Bronchial epithelial cell (primary cell): ENCODE measurements around the gene COL4A1. TPM values are rescaled to one million over a fixed set of nuclear protein-coding genes. Genes with fewer than 3 reads are reported as not detected.

ENCODE experiments used
- DNase-seq: peaks from one replicate; pipeline ENCODE4 v3.0.0-alpha.2; 2010; ENCODE audit warnings: low read depth
- FAIRE-seq: peaks from 2 replicates; lab custom pipeline; 2011; peaks lifted over from hg19 to GRCh38; lab: Jason Lieb, UNC
- H3K27me3 ChIP-seq: 2 replicates; pipeline ENCODE4 v1.5.1; 2011; ENCODE audit warnings: low read length; ENCODE audit not compliant: control insufficient read depth, insufficient read depth
- H3K36me3 ChIP-seq: 2 replicates; pipeline ENCODE4 v1.5.1; 2011; ENCODE audit warnings: low read length; ENCODE audit not compliant: control insufficient read depth, insufficient read depth
- H3K4me3 ChIP-seq: 2 replicates; pipeline ENCODE4 v1.5.1; 2011; ENCODE audit warnings: mild to moderate bottlenecking, low read depth, low read length, control low read depth
- total RNA-seq: library from RNA; depleted of rRNA; stranded (reverse); fragments of >200 nt; gene quantifications from 2 replicates; pipeline ENCODE4 v1.2.1, GENCODE V29; 2014
- TF ChIP-seq, protein P1 (sequence below): IDR thresholded peaks from 2 replicates; pipeline ENCODE4 v1.5.1; 2011; ENCODE audit warnings: mild to moderate bottlenecking, moderate library complexity, low read length, control low read depth, inconsistent platforms; ENCODE audit not compliant: insufficient read depth, severe bottlenecking

Gene COL4A1
- total RNA-seq, 1 donor from 2014 or later, result 7.4 TPM

- H3K36me3 ChIP-seq, result no peaks in the 10 kb centered on the region
- TF ChIP-seq, protein P1, sequence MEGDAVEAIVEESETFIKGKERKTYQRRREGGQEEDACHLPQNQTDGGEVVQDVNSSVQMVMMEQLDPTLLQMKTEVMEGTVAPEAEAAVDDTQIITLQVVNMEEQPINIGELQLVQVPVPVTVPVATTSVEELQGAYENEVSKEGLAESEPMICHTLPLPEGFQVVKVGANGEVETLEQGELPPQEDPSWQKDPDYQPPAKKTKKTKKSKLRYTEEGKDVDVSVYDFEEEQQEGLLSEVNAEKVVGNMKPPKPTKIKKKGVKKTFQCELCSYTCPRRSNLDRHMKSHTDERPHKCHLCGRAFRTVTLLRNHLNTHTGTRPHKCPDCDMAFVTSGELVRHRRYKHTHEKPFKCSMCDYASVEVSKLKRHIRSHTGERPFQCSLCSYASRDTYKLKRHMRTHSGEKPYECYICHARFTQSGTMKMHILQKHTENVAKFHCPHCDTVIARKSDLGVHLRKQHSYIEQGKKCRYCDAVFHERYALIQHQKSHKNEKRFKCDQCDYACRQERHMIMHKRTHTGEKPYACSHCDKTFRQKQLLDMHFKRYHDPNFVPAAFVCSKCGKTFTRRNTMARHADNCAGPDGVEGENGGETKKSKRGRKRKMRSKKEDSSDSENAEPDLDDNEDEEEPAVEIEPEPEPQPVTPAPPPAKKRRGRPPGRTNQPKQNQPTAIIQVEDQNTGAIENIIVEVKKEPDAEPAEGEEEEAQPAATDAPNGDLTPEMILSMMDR, result no peak
- FAIRE-seq, result no peak
Measured at GRCh38 chr13:110290153-110290552, 16.8 kb downstream of the COL4A1 start.

GRCh38 chr13:110289661-110290060, 17.3 kb downstream of the COL4A1 start:
- peak; percentile 43 for FAIRE-seq
- H3K27me3 ChIP-seq, result no peaks in the 10 kb centered on the region

More at GRCh38 chr13:110290153-110290552, 16.8 kb downstream of the COL4A1 start:
- no peak overlapping the region for H3K4me3 ChIP-seq
- no peak for DNase-seq
- H3K27me3 ChIP-seq, result no peaks in the 10 kb centered on the region

GRCh38 chr13:110289174-110289573, 17.8 kb downstream of the COL4A1 start:
- Histone ChIP-seq H3K27me3 (no peaks in the 10 kb centered on the region), H3K4me3 (no peak overlapping the region), H3K36me3 (no peaks in the 10 kb centered on the region)
- TF ChIP-seq, protein P1, result no peak
- no peak for DNase-seq
- no peak for FAIRE-seq

More at GRCh38 chr13:110289661-110290060, 17.3 kb downstream of the COL4A1 start:
- TF ChIP-seq, protein P1, result no peak
- Histone ChIP-seq H3K36me3 (no peaks in the 10 kb centered on the region), H3K4me3 (no peak overlapping the region)
- DNase-seq, result no peak

DNA sequence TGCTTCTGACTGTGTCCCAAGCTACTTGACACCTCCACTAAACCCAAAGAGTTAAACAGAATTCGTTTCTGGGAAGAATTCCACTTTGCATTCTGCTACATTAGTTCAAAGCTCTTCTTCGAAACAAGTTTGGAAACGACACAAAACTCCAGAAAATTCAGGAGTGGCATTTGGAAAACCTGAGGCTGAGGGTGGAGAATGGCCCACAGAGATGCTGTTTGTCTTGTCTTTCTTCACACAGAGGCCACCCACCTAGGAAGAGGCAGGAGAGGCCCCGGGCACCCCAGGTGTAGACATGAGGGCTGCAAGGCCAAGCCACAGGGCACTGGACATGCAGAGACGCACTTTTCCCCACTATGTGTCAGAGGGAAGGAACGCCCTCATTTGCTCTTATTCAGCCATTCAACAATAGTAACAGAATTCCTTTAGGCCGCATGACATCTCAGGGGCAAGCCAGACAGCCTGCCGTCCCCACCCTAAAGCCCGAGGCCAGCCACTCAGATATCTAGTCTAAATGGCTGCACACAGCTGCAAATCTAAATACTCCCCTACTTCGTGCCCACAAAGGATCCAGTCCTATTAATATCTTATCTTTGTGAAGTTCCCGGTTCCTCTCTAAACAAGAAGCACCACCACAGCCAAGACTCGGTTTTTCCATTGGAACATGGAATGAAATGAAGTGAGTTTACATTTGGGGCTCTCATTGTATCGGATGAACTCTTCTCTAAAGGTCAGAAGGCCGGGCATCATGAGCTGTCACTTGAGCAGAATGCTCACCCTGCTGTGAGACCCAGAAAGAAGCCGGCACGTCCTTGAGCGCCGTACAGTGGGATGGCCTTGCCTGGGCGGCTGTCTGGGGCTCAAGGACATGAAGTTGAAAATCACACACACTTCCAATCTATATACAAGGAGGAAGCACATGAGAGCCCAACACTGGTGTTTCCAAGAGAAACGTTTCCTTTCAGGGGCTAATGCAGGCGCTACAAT, 19.8 kb downstream of the COL4A1 start:
- no peak for DNase-seq
- TF ChIP-seq, protein P1, result no peak
- Histone ChIP-seq H3K36me3 (no peaks in the 10 kb centered on the region), H3K27me3 (no peaks in the 10 kb centered on the region), H3K4me3 (no peak overlapping the region)
- FAIRE-seq, result no peak

DNA sequence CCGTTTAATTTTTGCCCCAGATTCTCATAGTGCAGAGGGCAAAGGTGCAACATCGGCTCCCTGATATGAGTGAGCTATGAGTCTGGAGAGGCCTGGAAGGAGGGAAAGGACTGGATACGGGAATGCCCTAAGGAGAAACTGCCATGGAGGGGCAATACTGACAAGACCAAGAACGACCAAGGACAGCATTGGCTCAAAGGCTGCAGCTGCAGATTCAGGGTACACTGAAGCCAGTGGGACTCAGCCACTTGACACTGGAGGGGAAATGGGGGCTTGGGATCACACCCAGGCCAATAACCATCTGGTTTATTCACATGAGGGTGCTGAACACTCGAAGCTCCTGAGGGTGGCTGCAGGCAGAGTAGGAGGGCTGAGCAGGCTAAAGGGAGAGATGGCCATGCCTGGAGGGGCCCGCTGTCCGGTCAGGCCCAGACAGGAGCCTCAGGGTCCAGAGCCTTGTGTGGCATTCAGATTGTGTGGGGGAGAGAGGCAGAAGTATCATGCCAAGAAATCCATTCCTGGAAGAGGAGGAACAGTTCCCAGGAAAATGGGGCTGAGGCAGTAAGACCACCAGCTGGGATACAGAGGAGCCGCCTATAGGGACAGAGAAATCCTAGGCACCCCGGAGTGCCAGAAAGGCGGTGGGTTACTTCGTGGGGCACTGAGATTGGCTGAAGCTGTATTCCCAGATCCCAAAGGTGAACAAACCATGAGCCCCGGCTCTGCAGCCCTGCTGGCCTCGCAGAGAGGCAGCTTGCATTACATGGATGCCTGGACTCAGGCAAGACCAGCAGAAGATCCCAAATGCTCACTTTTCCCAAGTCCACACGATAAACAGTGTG, 20.7 kb downstream of the COL4A1 start:
- FAIRE-seq (no peak), DNase-seq (no peak)
- no peak overlapping the region for H3K4me3 ChIP-seq
- TF ChIP-seq, protein P1, result no peak
- no peaks in the 10 kb centered on the region for H3K27me3 ChIP-seq
- no peaks in the 10 kb centered on the region for H3K36me3 ChIP-seq
